Sigmoid colon (tissue), 4 donors: ENCODE results near the gene CAMK2N2.

Experiments
- EP300 ChIP-seq, 4 donors: sonication (generic); formaldehyde crosslinking; IDR thresholded peaks; one replicate each; pipeline ENCODE4 v1.6.1; 2017; ENCODE audit warnings: antibody characterized with exemption in 4 of 4
- POLR2AphosphoS5 ChIP-seq, 4 donors: sonication (generic); formaldehyde crosslinking; IDR thresholded peaks; one replicate each; pipeline ENCODE4 v1.6.1; 2017; ENCODE audit warnings: antibody characterized with exemption in 4 of 4
- TF ChIP-seq, protein P1 (sequence below), 4 experiments: fragments of 450-650 bp in 3 of 4; fragments of 200-600 bp in 1 of 4; IDR thresholded peaks; one replicate each; pipeline ENCODE4 v1.5.1; 2016 to 2019; ENCODE audit warnings: antibody characterized with exemption in 4 of 4, mild to moderate bottlenecking in 3 of 4, moderate library complexity in 2 of 4

DNA sequence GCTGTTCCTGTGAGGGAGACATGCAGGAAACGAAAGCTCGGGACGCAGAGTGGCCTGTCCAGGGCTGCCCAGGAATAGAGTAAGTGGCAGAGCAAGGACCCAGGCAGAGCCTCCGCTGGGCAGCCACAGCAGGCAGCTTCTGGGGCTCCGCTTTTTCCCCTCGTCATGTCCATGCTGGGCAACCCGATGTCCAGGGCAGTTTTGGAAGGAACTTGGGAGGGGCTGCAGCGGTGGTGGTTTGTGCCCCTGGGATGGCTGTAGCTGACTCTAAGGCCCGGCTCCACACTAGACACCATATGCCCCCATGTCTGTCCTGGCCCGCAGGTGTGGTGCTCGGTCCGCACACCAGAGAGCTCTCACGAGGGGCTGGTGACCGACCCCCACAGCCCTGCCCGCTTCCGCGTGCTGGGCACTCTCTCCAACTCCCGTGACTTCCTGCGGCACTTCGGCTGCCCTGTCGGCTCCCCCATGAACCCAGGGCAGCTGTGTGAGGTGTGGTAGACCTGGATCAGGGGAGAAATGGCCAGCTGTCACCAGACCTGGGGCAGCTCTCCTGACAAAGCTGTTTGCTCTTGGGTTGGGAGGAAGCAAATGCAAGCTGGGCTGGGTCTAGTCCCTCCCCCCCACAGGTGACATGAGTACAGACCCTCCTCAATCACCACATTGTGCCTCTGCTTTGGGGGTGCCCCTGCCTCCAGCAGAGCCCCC lies 30.5 kb upstream of the CAMK2N2 start:
- TF ChIP-seq, protein P1, sequence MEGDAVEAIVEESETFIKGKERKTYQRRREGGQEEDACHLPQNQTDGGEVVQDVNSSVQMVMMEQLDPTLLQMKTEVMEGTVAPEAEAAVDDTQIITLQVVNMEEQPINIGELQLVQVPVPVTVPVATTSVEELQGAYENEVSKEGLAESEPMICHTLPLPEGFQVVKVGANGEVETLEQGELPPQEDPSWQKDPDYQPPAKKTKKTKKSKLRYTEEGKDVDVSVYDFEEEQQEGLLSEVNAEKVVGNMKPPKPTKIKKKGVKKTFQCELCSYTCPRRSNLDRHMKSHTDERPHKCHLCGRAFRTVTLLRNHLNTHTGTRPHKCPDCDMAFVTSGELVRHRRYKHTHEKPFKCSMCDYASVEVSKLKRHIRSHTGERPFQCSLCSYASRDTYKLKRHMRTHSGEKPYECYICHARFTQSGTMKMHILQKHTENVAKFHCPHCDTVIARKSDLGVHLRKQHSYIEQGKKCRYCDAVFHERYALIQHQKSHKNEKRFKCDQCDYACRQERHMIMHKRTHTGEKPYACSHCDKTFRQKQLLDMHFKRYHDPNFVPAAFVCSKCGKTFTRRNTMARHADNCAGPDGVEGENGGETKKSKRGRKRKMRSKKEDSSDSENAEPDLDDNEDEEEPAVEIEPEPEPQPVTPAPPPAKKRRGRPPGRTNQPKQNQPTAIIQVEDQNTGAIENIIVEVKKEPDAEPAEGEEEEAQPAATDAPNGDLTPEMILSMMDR (IDR thresholded peaks at IDR 0.05): no peak
- TF ChIP-seq EP300 (IDR thresholded peaks at IDR 0.05) (no peak), POLR2AphosphoS5 (IDR thresholded peaks at IDR 0.05) (no peak)
